Keratinocyte (primary cell): ENCODE data around the gene CAPZA2. TPM values are rescaled to one million over a fixed set of nuclear protein-coding genes. Genes with fewer than 3 reads are reported as not detected.

Experiments
- DNase-seq: peaks from one replicate; pipeline ENCODE4 v3.0.0-alpha.2; 2011; ENCODE audit warnings: low read depth, missing footprints, low spot score
- FAIRE-seq: peaks from 2 replicates; lab custom pipeline; 2011; peaks lifted over from hg19 to GRCh38; lab: Jason Lieb, UNC
- H2AFZ ChIP-seq: 2 replicates; pipeline ENCODE4 v1.6.0; 2012; ENCODE audit warnings: low read length, control low read depth, inconsistent platforms; ENCODE audit not compliant: control insufficient read depth
- H3K27ac ChIP-seq: 2 replicates; pipeline ENCODE4 v1.5.1; 2011; ENCODE audit warnings: low read length; ENCODE audit not compliant: control insufficient read depth, insufficient read depth
- H3K27me3 ChIP-seq: 3 replicates; pipeline ENCODE4 v1.6.0; 2011; ENCODE audit warnings: low read length; ENCODE audit not compliant: control insufficient read depth, insufficient read depth; ENCODE audit errors: extremely low read depth
- H3K36me3 ChIP-seq, 2 experiments: 2 replicates in 1 of 2; 3 replicates in 1 of 2; pipeline ENCODE4 v1.5.1; 2011; ENCODE audit warnings: low read length in 2 of 2, mild to moderate bottlenecking in 1 of 2; ENCODE audit not compliant: control insufficient read depth in 2 of 2, insufficient read depth in 2 of 2; ENCODE audit errors: extremely low read depth in 1 of 2
- H3K4me1 ChIP-seq: 3 replicates; pipeline ENCODE4 v1.5.1; 2011; ENCODE audit warnings: low read length; ENCODE audit not compliant: control insufficient read depth, insufficient read depth; ENCODE audit errors: extremely low read depth
- H3K4me2 ChIP-seq: 3 replicates; pipeline ENCODE4 v1.6.0; 2011; ENCODE audit warnings: low read depth, low read length; ENCODE audit not compliant: control insufficient read depth, insufficient read depth; ENCODE audit errors: extremely low read depth
- H3K4me3 ChIP-seq, 3 experiments: fragments of 200-600 bp in 1 of 3; sonication (generic) in 1 of 3; 2 replicates in 2 of 3; 3 replicates in 1 of 3; pipeline ENCODE4 v1.5.1; 2011 to 2016; ENCODE audit warnings: low read length in 3 of 3, mild to moderate bottlenecking in 3 of 3, control low read depth in 2 of 3, inconsistent platforms in 1 of 3, low read depth in 1 of 3, mixed read lengths in 1 of 3, mixed run types in 1 of 3, moderate library complexity in 1 of 3; ENCODE audit not compliant: control insufficient read depth in 2 of 3, insufficient read depth in 2 of 3; ENCODE audit errors: extremely low read depth in 1 of 3
- H3K79me2 ChIP-seq: 2 replicates; pipeline ENCODE4 v1.6.0; 2012; ENCODE audit warnings: low read length; ENCODE audit not compliant: control insufficient read depth, insufficient read depth
- H3K9ac ChIP-seq: 3 replicates; pipeline ENCODE4 v1.6.0; 2011; ENCODE audit warnings: low read length; ENCODE audit not compliant: control insufficient read depth, insufficient read depth; ENCODE audit errors: extremely low read depth
- H3K9me1 ChIP-seq: 3 replicates; pipeline ENCODE4 v1.6.0; 2011; ENCODE audit warnings: low read length; ENCODE audit not compliant: control insufficient read depth, insufficient read depth; ENCODE audit errors: extremely low read depth
- H3K9me3 ChIP-seq: 2 replicates; pipeline ENCODE4 v1.5.1; 2012; ENCODE audit warnings: low read depth, low read length; ENCODE audit not compliant: control insufficient read depth
- H4K20me1 ChIP-seq: 3 replicates; pipeline ENCODE4 v1.6.0; 2011; ENCODE audit warnings: low read length; ENCODE audit not compliant: control insufficient read depth, insufficient read depth; ENCODE audit errors: extremely low read depth
- EZH2 ChIP-seq: IDR thresholded peaks from one replicate; pipeline ENCODE4 v1.6.1; 2012; ENCODE audit warnings: inconsistent platforms, mild to moderate bottlenecking, low read length, moderate library complexity
- dilution Hi-C: fragments of 300-500 bp; cut with MboI; formaldehyde crosslinking; loops from one replicate; pipeline ENCODE4 v1.7.0; 2020; ENCODE audit warnings: low sequenced_read_pairs; ENCODE audit not compliant: extremely low pct_ligation_motif_present
- polyA plus RNA-seq, 5 experiments: library from polyadenylated mRNA; depleted of rRNA in 3 of 5; stranded (reverse) in 3 of 5; stranded (forward) in 1 of 5; unstranded in 1 of 5; fragments of >200 nt; gene quantifications; 1 replicate in 1 of 5; 2 replicates in 3 of 5; 3 replicates in 1 of 5; pipeline versions ENCODE4 v1.2.1 to v1.2.3, GENCODE V29; 2011 to 2012; ENCODE audit warnings: missing spikeins in 2 of 5, low read depth in 1 of 5, low replicate concordance in 1 of 5
- TF ChIP-seq, protein P1 (sequence below), 3 experiments: IDR thresholded peaks in 1 of 3; conservative IDR thresholded peaks in 1 of 3; optimal IDR thresholded peaks in 1 of 3; 2 replicates in 2 of 3; 3 replicates in 1 of 3; pipeline versions ENCODE3 to v1.5.1; 2011; ENCODE audit warnings: low read length in 3 of 3, mild to moderate bottlenecking in 3 of 3, moderate library complexity in 2 of 3, control low read depth in 1 of 3, inconsistent platforms in 1 of 3; ENCODE audit not compliant: insufficient read depth in 2 of 3; ENCODE audit errors: extremely low read depth in 1 of 3

Gene CAPZA2
- polyA plus RNA-seq, 1 donor (not counting 4 experiments of a cell fraction or from before 2014, with no cell fraction given), result 150 TPM

- H4K20me1 ChIP-seq, result peaks cover 13% of the 10 kb centered on the region
- no peak for FAIRE-seq
These were observed 15.2 kb downstream of the CAPZA2 start for GRCh38 chr7:116877443-116878217.

GRCh38 chr7:116884691-116885090, 22.3 kb downstream of the CAPZA2 start:
- H3K27ac ChIP-seq, result no peak overlapping the region

More at GRCh38 chr7:116877443-116878217, 15.2 kb downstream of the CAPZA2 start:
- H3K9ac ChIP-seq, result no peak overlapping the region
- DNase-seq, result no peak
- H3K4me1 ChIP-seq, result peaks cover 18% of the 10 kb centered on the region
- H3K9me3 ChIP-seq, result no peaks in the 10 kb centered on the region
- peaks cover 0 to 18% of the 10 kb centered on the region in 2 experiments for H3K36me3 ChIP-seq
- no peak overlapping the region for H2AFZ ChIP-seq
- dilution Hi-C loops, result no loop called here
- TF ChIP-seq, protein P1, sequence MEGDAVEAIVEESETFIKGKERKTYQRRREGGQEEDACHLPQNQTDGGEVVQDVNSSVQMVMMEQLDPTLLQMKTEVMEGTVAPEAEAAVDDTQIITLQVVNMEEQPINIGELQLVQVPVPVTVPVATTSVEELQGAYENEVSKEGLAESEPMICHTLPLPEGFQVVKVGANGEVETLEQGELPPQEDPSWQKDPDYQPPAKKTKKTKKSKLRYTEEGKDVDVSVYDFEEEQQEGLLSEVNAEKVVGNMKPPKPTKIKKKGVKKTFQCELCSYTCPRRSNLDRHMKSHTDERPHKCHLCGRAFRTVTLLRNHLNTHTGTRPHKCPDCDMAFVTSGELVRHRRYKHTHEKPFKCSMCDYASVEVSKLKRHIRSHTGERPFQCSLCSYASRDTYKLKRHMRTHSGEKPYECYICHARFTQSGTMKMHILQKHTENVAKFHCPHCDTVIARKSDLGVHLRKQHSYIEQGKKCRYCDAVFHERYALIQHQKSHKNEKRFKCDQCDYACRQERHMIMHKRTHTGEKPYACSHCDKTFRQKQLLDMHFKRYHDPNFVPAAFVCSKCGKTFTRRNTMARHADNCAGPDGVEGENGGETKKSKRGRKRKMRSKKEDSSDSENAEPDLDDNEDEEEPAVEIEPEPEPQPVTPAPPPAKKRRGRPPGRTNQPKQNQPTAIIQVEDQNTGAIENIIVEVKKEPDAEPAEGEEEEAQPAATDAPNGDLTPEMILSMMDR (optimal IDR thresholded peaks at IDR 0.05 in 1 of 3, IDR thresholded peaks at IDR 0.05 in 1 of 3, conservative IDR thresholded peaks at IDR 0.05 in 1 of 3; ENCODE audit: extremely low read depth in 1 of 3, insufficient read depth in 2 of 3, low read length in 3 of 3), result no peak
- TF ChIP-seq EZH2, result no peak
- H3K4me2 ChIP-seq, result no peak overlapping the region
- H3K9me1 ChIP-seq, result peaks cover 2% of the 10 kb centered on the region
- H3K27ac ChIP-seq, result no peak overlapping the region
- no peaks in the 10 kb centered on the region for H3K27me3 ChIP-seq
- H3K79me2 ChIP-seq, result peaks cover 93% of the 10 kb centered on the region
- H3K4me3 ChIP-seq, result no peak overlapping the region

More at GRCh38 chr7:116884691-116885090, 22.3 kb downstream of the CAPZA2 start:
- H2AFZ ChIP-seq, result no peak overlapping the region
- no peak overlapping the region for H3K9ac ChIP-seq
- H3K4me2 ChIP-seq, result no peak overlapping the region
- no peak overlapping the region for H3K4me3 ChIP-seq
- H4K20me1 ChIP-seq, result peaks cover 5% of the 10 kb centered on the region
- dilution Hi-C loops, result no loop called here
- no peak for DNase-seq
- no peaks in the 10 kb centered on the region for H3K4me1 ChIP-seq
- H3K36me3 ChIP-seq, result no peaks in the 10 kb centered on the region
- H3K79me2 ChIP-seq, result peaks cover 80% of the 10 kb centered on the region
- H3K27me3 ChIP-seq, result no peaks in the 10 kb centered on the region
- H3K9me1 ChIP-seq, result no peaks in the 10 kb centered on the region
- TF ChIP-seq, protein P1 (optimal IDR thresholded peaks at IDR 0.05 in 1 of 3, IDR thresholded peaks at IDR 0.05 in 1 of 3, conservative IDR thresholded peaks at IDR 0.05 in 1 of 3; ENCODE audit: extremely low read depth in 1 of 3, insufficient read depth in 2 of 3, low read length in 3 of 3), result no peak
- TF ChIP-seq EZH2, result no peak
- H3K9me3 ChIP-seq, result no peaks in the 10 kb centered on the region
- FAIRE-seq, result no peak
